Measurements from ENCODE around the gene RAPGEF3. TPM values are rescaled to one million over a fixed set of nuclear protein-coding genes. Genes with fewer than 3 reads are reported as not detected.

RAPGEF3 gene
- total RNA-seq, 4 donors from 2014 or later, result 17.0 to 27.0 (median 22.3) TPM

- ATAC-seq (no peak), DNase-seq (no peak)
- H3K27me3 ChIP-seq, result no peaks in the 10 kb centered on the region
- no peak for TF ChIP-seq POLR2A (IDR thresholded peaks at IDR 0.05)
- TF ChIP-seq CTCF (IDR thresholded peaks at IDR 0.05 in 4 of 5, conservative IDR thresholded peaks at IDR 0.05 in 1 of 5), result no peak
- no peak overlapping the region for H3K4me3 ChIP-seq
- in situ Hi-C loops (cut with MboI; ENCODE audit: low sequenced_read_pairs in 4 of 4) (loop anchor here (5.0 to 10.0 kb wide), 4 partner anchors 63 to 126 kb away; partner anchors contain the start of gene SLC48A1 (in 2 of the 4)), intact Hi-C loops (cut with DNase I; ENCODE audit: low total_unique reads) (loop anchor here (10.0 kb wide), 1 partner anchor 483 kb away; no protein-coding TSS in a partner anchor)
- H3K4me1 ChIP-seq, result peaks cover 24 to 30% of the 10 kb centered on the region in 2 donors
- H3K9me3 ChIP-seq, result no peaks in the 10 kb centered on the region
- no peaks in the 10 kb centered on the region for H3K36me3 ChIP-seq
- no peak overlapping the region for H3K27ac ChIP-seq
Measured at GRCh38 chr12:47711448-47711847, 47.2 kb downstream of the RAPGEF3 start.

- no peaks in the 10 kb centered on the region for H3K27me3 ChIP-seq
- peaks cover 18% of the 10 kb centered on the region in 2 donors for H3K4me1 ChIP-seq
- no peaks in the 10 kb centered on the region for H3K36me3 ChIP-seq
- TF ChIP-seq POLR2A (IDR thresholded peaks at IDR 0.05) (no peak), CTCF (IDR thresholded peaks at IDR 0.05 in 4 of 5, conservative IDR thresholded peaks at IDR 0.05 in 1 of 5) (no peak)
- no peak overlapping the region for H3K27ac ChIP-seq
- no peak overlapping the region for H3K4me3 ChIP-seq
- no peaks in the 10 kb centered on the region for H3K9me3 ChIP-seq
- no peak for ATAC-seq
- intact Hi-C loops (cut with DNase I; ENCODE audit: low total_unique reads), result loop anchor here (10.0 kb wide), 1 partner anchor 485 kb away; no protein-coding TSS in a partner anchor
- in situ Hi-C loops (cut with MboI; ENCODE audit: low sequenced_read_pairs in 4 of 4), result loop anchor here (5.0 to 10.0 kb wide), 4 partner anchors 65 to 127 kb away; partner anchors contain the start of gene SLC48A1 (in 2 of the 4)
- DNase-seq, result no peak
Measured at GRCh38 chr12:47710278-47710677, 48.4 kb downstream of the RAPGEF3 start.

- in situ Hi-C loops (cut with MboI; ENCODE audit: low sequenced_read_pairs in 4 of 4) (loop anchor here (5.0 to 10.0 kb wide), 4 partner anchors 65 to 128 kb away; partner anchors contain the start of gene SLC48A1 (in 2 of the 4)), intact Hi-C loops (cut with DNase I; ENCODE audit: low total_unique reads) (loop anchor here (5.0 to 10.0 kb wide), 3 partner anchors 398 to 675 kb away; partner anchors contain the start of gene SENP1)
- H3K4me1 ChIP-seq, result peaks cover 12 to 18% of the 10 kb centered on the region in 2 donors
- TF ChIP-seq CTCF (IDR thresholded peaks at IDR 0.05 in 4 of 5, conservative IDR thresholded peaks at IDR 0.05 in 1 of 5), result no peak
- TF ChIP-seq POLR2A (IDR thresholded peaks at IDR 0.05), result no peak
- ATAC-seq (no peak), DNase-seq (no peak)
- no peaks in the 10 kb centered on the region for H3K36me3 ChIP-seq
- H3K27ac ChIP-seq, result no peak overlapping the region
- no peaks in the 10 kb centered on the region for H3K9me3 ChIP-seq
- H3K4me3 ChIP-seq, result no peak overlapping the region
- H3K27me3 ChIP-seq, result no peaks in the 10 kb centered on the region
Measured at GRCh38 chr12:47709671-47710070, 49.0 kb downstream of the RAPGEF3 start.

GRCh38 chr12:47709237-47709636, 49.4 kb downstream of the RAPGEF3 start:
- no peaks in the 10 kb centered on the region for H3K36me3 ChIP-seq
- intact Hi-C loops (cut with DNase I; ENCODE audit: low total_unique reads) (loop anchor here (5.0 to 10.0 kb wide), 2 partner anchors 398 to 674 kb away; partner anchors contain the start of gene SENP1), in situ Hi-C loops (cut with MboI; ENCODE audit: low sequenced_read_pairs in 4 of 4) (no loop called here)
- H3K27me3 ChIP-seq, result no peaks in the 10 kb centered on the region
- DNase-seq (no peak), ATAC-seq (no peak)
- no peak overlapping the region for H3K4me3 ChIP-seq
- peaks cover 9 to 18% of the 10 kb centered on the region in 2 donors for H3K4me1 ChIP-seq
- no peak for TF ChIP-seq POLR2A (IDR thresholded peaks at IDR 0.05)
- TF ChIP-seq CTCF (IDR thresholded peaks at IDR 0.05 in 4 of 5, conservative IDR thresholded peaks at IDR 0.05 in 1 of 5), result no peak
- no peaks in the 10 kb centered on the region for H3K9me3 ChIP-seq
- H3K27ac ChIP-seq, result no peak overlapping the region
